ENCODE results near the gene GIPC2.
"Not testable (repeated sequence)": the region's sequence is repeated elsewhere in the genome, so short reads cannot be mapped to it uniquely, and the experiment has no call there.

The GIPC2 gene

GRCh38 chr1:78102082-78102481, 56.3 kb downstream of the GIPC2 start:
- no peaks in the 10 kb centered on the region for H3K4me1 ChIP-seq (ENCODE audit: control insufficient read depth, low read length)
- H3F3A ChIP-seq (ENCODE audit: control insufficient read depth, insufficient read depth): no peaks in the 10 kb centered on the region
- no peak overlapping the region for H3K27ac ChIP-seq (ENCODE audit: low read depth, low read length)
- H3K4me2 ChIP-seq (ENCODE audit: low read length): no peak overlapping the region
- H3K27me3 ChIP-seq (ENCODE audit: control insufficient read depth, low read length): peaks cover 12% of the 10 kb centered on the region
- no peaks in the 10 kb centered on the region for H3K9me2 ChIP-seq (replicated peaks; ENCODE audit: control insufficient read depth, low read length)
- H3K4me3 ChIP-seq (ENCODE audit: low read length): no peak overlapping the region
- no peak for TF ChIP-seq CTCF (IDR thresholded peaks at IDR 0.05; ENCODE audit: low read depth, low read length, poor library complexity, severe bottlenecking)
- TF ChIP-seq EZH2phosphoT487 (IDR thresholded peaks at IDR 0.05; ENCODE audit: borderline replicate concordance, low read length): no peak
- H3K9me3 ChIP-seq (ENCODE audit: control insufficient read depth, insufficient read depth, low read length): no peaks in the 10 kb centered on the region
- no peaks in the 10 kb centered on the region for H3K79me2 ChIP-seq (ENCODE audit: control insufficient read depth, low read length)
- H4K20me1 ChIP-seq (ENCODE audit: control insufficient read depth, insufficient read depth, low read depth, low read length): no peaks in the 10 kb centered on the region
- no peaks in the 10 kb centered on the region for H3K36me3 ChIP-seq (ENCODE audit: control insufficient read depth, low read length)

- H3K9me3 ChIP-seq (ENCODE audit: control insufficient read depth, insufficient read depth, low read length): no peaks in the 10 kb centered on the region
- TF ChIP-seq EZH2phosphoT487 (IDR thresholded peaks at IDR 0.05; ENCODE audit: borderline replicate concordance, low read length) (no peak), CTCF (IDR thresholded peaks at IDR 0.05; ENCODE audit: low read depth, low read length, poor library complexity, severe bottlenecking) (no peak)
- no peak overlapping the region for H3K4me3 ChIP-seq (ENCODE audit: low read length)
- H4K20me1 ChIP-seq (ENCODE audit: control insufficient read depth, insufficient read depth, low read depth, low read length): no peaks in the 10 kb centered on the region
- H3K27me3 ChIP-seq (ENCODE audit: control insufficient read depth, low read length): peaks cover 10% of the 10 kb centered on the region
- no peak overlapping the region for H3K27ac ChIP-seq (ENCODE audit: low read depth, low read length)
- H3F3A ChIP-seq (ENCODE audit: control insufficient read depth, insufficient read depth): no peaks in the 10 kb centered on the region
- H3K4me2 ChIP-seq (ENCODE audit: low read length): no peak overlapping the region
- no peaks in the 10 kb centered on the region for H3K79me2 ChIP-seq (ENCODE audit: control insufficient read depth, low read length)
- H3K9me2 ChIP-seq (replicated peaks; ENCODE audit: control insufficient read depth, low read length): no peaks in the 10 kb centered on the region
- H3K36me3 ChIP-seq (ENCODE audit: control insufficient read depth, low read length): no peaks in the 10 kb centered on the region
- no peaks in the 10 kb centered on the region for H3K4me1 ChIP-seq (ENCODE audit: control insufficient read depth, low read length)
Measured at GRCh38 chr1:78102916-78103315, 57.1 kb downstream of the GIPC2 start.

- TF ChIP-seq CTCF (IDR thresholded peaks at IDR 0.05; ENCODE audit: low read depth, low read length, poor library complexity, severe bottlenecking): no peak
- Histone ChIP-seq H3K4me1 (ENCODE audit: control insufficient read depth, low read length) (no peaks in the 10 kb centered on the region), H3K36me3 (ENCODE audit: control insufficient read depth, low read length) (no peaks in the 10 kb centered on the region), H3F3A (ENCODE audit: control insufficient read depth, insufficient read depth) (no peaks in the 10 kb centered on the region), H3K4me2 (ENCODE audit: low read length) (no peak overlapping the region), H3K4me3 (ENCODE audit: low read length) (no peak overlapping the region), H3K27ac (ENCODE audit: low read depth, low read length) (no peak overlapping the region), H3K9me3 (ENCODE audit: control insufficient read depth, insufficient read depth, low read length) (no peaks in the 10 kb centered on the region), H3K9me2 (replicated peaks; ENCODE audit: control insufficient read depth, low read length) (no peaks in the 10 kb centered on the region), H3K27me3 (ENCODE audit: control insufficient read depth, low read length) (peaks cover 10% of the 10 kb centered on the region), H4K20me1 (ENCODE audit: control insufficient read depth, insufficient read depth, low read depth, low read length) (no peaks in the 10 kb centered on the region), H3K79me2 (ENCODE audit: control insufficient read depth, low read length) (no peaks in the 10 kb centered on the region)
Measured at GRCh38 chr1:78104322-78104721, 58.6 kb downstream of the GIPC2 start.

GRCh38 chr1:78109659-78110058, 63.9 kb downstream of the GIPC2 start:
- H3K27ac ChIP-seq (ENCODE audit: low read depth, low read length); H3K9me3 ChIP-seq (ENCODE audit: control insufficient read depth, insufficient read depth, low read length); H3F3A ChIP-seq (ENCODE audit: control insufficient read depth, insufficient read depth); H3K4me3 ChIP-seq (ENCODE audit: low read length); H3K4me2 ChIP-seq (ENCODE audit: low read length); H3K9me2 ChIP-seq (replicated peaks; ENCODE audit: control insufficient read depth, low read length); H3K36me3 ChIP-seq (ENCODE audit: control insufficient read depth, low read length); H4K20me1 ChIP-seq (ENCODE audit: control insufficient read depth, insufficient read depth, low read depth, low read length); H3K4me1 ChIP-seq (ENCODE audit: control insufficient read depth, low read length); H3K27me3 ChIP-seq (ENCODE audit: control insufficient read depth, low read length); H3K79me2 ChIP-seq (ENCODE audit: control insufficient read depth, low read length): not testable (repeated sequence)
